Measurements from ENCODE around the gene DKKL1.

The DKKL1 gene

GRCh38 chr19:49422407-49423070 lies 58.9 kb downstream of the DKKL1 start:
- peak in 1 of 4 experiments; percentile 23 for DNase-seq

GRCh38 chr19:49423071-49423984 lies 59.7 kb downstream of the DKKL1 start, which contains the start of gene PTH2:
TSS of gene PTH2 (minus strand) at chr19:49423441. CDS start at chr19:49423339, 102 bp downstream.
- no peak for DNase-seq

- DNase-seq = no peak
Observed at GRCh38 chr19:49423985-49424303, 60.3 kb downstream of the DKKL1 start.
